Posterior cingulate gyrus (tissue), 11 donors: ENCODE measurements around the gene P3H3.
"Not testable (repeated sequence)": the region's sequence is repeated elsewhere in the genome, so short reads cannot be mapped to it uniquely, and the experiment has no call there.

Experiments
- DNase-seq, 10 donors: peaks; one replicate each; pipeline versions ENCODE4 v3.0.0 to v3.0.0-alpha.2; 2020 to 2021; ENCODE audit warnings: mixed read lengths in 3 of 10
- intact Hi-C: fragments of 100-400 bp; cut with DNase I; formaldehyde crosslinking; loops from one replicate; pipeline ENCODE4 v1.15.1; 2023

P3H3 gene

DNA sequence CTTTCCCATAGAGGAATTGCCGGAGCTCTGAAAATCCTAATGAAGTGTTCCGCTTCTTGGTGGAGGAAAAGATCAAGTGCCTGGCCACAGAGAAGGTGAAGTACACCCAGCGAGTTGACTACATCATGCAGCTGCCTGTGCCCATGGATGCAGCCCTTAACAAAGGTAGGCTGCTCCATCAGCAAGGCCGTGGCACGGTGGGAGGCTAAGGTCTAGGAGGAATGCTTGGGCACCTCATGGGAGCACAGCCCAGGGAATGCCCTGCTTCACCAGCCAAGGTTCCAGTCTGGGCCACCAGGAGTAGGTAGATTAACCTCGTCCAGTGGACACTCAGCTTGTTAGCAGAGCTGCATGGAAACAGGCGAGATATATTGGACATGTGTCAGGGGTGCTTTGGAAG is 32.7 kb downstream of the P3H3 start:
- DNase-seq = peak in 1 of 10 donors; percentile 37
- intact Hi-C loops = no loop called here

DNA sequence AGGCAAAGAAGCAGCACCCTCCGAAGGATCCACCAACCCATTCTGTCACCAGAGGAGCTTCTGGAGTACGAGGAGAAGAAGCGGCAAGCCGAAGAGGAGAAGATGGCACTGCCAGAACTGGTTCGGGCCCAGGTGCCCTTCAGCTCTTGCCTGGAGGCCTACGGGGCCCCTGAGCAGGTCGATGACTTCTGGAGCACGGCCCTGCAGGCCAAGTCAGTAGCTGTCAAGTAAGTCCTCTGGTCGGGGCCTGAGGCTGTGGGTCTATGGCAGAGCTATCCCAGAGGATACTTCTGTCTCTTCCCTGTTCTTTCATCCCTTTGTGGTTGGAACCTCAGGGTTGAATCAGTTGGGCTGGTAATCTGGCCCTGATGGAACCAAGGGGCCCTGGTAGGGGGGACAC is 33.2 kb downstream of the P3H3 start:
- intact Hi-C loops = no loop called here
- peak in 1 of 10 donors; percentile 61 for DNase-seq

DNA sequence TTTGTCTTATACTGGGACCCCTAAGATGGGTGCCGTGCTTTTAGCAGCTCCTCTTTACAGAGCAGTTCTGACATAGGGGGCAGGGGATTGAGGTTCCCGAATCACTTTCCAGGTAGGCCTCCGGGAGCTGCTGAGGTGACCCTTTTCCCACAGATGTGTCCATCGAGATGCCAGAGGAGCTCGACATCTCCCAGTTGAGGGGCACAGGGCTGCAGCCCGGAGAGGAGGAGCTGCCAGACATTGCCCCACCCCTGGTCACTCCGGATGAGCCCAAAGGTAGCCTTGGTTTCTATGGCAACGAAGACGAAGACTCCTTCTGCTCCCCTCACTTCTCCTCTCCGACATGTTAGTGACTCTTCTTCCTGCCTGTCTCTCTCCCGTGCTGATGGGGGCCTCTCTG is 34.8 kb downstream of the P3H3 start:
- peak in 1 of 10 donors; percentile 15 for DNase-seq
- intact Hi-C loops = no loop called here

DNA sequence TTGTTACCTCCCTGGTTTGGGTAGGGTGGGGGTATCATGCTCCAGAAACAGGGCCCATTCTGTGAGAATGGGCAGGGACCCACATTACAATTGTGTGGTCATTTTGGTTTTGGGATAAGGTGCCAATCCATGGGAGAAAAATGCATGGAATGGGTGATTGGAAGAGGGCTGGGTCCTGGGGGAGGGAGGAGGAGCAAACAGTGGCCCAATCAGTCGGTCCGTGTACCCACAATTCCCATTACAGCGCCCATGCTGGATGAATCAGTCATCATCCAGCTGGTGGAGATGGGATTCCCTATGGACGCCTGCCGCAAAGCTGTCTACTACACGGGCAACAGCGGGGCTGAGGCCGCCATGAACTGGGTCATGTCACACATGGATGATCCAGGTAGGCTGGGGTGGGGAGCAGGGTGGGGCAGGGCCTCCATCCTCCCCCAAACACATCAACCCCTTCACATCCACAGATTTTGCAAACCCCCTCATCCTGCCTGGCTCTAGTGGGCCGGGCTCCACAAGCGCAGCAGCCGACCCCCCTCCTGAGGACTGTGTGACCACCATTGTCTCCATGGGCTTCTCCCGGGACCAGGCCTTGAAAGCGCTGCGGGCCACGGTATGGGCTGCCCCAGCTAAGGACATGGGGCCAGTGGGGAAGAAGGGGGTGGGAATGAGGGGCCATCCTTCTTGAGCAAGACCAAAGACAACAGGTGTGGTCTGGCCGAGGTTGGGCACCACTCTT is 35.5 kb downstream of the P3H3 start:
- no peak for DNase-seq
- intact Hi-C loops = no loop called here

DNA sequence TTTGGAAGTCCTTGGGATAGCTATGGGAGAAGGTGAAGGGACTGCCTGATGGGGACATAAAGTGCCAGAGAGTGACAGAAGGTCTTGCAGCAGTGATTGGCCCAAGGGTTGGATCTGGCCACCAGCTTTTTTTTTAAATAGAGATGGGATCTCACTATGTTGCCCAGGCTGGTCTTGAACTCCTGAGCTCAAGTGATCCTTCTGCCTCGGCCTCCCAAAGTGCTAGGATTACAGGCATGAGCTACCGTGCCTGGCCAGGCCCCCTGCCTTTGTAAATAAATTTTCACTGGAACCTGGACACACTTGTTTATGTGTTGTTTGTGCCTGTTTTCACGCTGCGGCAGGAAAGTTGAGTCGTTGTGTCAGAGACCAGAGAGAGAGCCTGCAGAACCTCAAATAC is 37.1 kb downstream of the P3H3 start:
- DNase-seq, intact Hi-C loops: not testable (repeated sequence)

DNA sequence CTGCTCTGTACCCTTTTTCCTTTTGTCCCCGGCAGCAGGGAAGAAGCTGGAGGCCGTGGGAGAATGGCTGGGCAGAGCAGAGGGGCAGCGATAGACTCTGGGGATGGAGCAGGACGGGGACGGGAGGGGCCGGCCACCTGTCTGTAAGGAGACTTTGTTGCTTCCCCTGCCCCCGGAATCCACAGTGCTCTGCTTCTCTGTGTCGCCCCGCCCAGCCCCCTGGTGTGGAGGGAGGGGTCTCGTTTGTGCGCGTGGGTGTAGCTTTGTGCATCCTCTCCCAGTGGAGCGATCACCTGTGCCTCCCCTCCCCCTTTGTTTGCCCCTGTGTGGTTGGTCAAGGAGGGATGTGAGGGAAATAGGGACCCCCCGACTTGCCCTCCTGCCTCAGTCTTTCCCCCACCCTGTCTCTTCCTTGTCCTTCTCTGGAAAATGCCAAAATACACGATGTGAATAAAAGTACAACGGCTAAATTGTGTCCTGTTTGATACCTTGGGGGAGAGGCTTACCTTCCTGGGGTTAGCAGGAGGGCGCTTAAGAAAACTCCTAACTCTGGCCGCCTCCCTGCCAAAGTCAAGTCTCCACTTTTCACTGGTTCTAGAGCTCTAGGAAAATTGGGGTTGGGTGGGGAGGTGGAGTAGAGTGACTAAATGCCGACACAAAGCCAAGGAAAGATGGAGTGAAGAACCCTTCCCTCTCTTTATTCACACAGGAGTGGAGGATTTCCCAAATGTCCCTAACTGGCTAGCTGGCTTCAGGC is 38.1 kb downstream of the P3H3 start:
- intact Hi-C loops = loop anchor here (2.0 kb wide), 1 partner anchor 38 kb away; the partner anchor contains the start of gene LRRC23
- no peak for DNase-seq

DNA sequence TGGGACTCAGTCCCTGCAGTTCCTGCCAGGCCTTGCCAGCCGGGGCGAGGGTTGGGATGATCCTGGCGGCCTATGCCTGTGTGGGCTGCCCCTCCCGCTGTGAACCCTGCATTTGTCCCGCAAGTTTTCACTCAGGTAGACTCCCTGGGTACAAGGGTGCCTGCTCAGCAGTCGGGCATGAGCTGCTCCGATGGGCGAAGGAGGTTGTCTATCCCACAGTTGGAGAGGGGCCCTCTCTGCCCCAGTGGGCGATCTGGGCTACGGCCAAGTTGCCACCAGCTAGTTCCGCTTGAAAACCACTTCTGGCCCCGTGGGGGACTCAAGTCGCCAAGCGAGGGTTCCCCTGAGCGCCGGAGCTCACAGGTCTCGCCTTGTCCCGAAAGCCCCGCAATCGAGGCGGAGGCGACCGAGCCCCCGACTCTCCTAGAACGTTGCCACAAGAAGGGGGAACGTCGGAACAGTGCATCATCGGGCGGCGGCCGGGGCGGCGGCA is 38.8 kb downstream of the P3H3 start:
- intact Hi-C loops = loop anchor here (2.0 kb wide), 1 partner anchor 38 kb away; the partner anchor contains the start of gene LRRC23
- DNase-seq = peak in 3 of 10 donors; percentile 20 to 86 (median 73)

DNA sequence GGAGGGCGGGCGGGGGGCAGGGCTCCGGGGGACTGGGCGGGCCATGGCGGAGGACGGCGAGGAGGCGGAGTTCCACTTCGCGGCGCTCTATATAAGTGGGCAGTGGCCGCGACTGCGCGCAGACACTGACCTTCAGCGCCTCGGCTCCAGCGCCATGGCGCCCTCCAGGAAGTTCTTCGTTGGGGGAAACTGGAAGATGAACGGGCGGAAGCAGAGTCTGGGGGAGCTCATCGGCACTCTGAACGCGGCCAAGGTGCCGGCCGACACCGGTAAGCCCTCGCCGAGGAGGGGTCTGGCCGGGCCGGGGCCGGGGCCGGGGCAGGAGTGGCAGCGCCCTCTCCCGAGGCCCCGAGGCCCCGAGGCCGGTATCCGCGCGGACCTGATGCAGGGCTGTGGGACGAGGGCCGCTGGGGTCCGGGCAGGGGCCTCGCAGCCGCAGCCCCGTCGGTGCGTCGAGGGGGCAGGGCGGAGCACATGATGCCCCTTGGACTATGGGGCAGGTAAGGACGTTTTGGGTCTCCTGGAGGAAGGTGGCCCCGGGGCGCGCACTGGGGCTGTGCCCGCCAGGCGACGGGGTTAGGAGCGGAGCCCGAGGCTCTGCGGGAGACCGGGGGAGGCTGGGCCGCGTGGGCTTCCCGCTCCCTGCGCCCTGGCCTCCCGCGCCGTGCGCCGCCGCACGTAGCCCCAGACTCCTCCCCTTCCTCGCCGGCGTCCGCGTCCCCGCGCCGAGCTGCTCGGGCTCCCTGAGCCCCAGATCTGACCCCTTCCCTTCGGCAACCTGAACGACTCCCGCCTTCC is 39.4 kb downstream of the P3H3 start, which contains the start of gene TPI1:
Gene TPI1 (plus strand): TSS at position 119 of the 798 bp plus-strand sequence. CDS start 36 bp downstream, at position 155.
- DNase-seq = peak; percentile 75 to 98 (median 88)
- intact Hi-C loops = loop anchor here (2.0 kb wide), 1 partner anchor 37 kb away; the partner anchor contains the start of gene LRRC23

DNA sequence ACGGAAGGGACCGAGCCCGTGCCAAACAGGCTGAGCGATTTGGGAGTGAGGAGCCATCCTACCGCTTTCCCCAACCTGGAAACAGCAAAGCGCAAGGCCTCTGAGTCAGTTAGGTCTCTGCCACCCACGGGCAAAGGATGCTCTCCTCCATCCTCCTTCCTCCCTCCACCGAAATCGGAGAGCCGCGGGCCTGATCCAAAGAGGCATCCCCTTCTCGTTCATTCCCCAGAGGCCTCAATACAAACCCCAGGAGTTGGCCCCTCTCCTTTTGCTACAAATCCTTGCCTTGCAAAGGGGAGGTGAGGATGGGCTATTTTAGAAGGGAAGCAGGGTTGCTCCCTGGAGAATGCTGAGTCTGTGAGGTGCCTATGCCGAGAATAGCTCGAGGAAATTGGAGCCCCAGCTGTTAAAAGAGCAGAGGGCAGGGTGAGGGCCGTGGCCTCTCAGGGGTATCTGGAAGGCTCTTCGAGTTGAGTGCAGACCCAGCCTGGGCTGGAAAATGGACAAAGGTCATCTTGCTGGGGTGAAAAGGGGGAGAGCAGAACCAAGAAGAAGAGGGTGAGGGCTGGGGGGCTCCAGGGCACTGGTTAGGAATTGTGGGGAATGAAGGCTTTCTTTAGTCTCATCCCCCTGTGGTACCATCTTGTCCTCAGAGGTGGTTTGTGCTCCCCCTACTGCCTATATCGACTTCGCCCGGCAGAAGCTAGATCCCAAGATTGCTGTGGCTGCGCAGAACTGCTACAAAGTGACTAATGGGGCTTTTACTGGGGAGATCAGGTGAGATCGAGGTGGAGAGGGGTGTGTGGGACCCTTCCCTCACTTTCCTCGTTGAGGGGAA is 40.2 kb downstream of the P3H3 start:
- peak in 1 of 10 donors; percentile 50 for DNase-seq
- intact Hi-C loops = no loop called here

DNA sequence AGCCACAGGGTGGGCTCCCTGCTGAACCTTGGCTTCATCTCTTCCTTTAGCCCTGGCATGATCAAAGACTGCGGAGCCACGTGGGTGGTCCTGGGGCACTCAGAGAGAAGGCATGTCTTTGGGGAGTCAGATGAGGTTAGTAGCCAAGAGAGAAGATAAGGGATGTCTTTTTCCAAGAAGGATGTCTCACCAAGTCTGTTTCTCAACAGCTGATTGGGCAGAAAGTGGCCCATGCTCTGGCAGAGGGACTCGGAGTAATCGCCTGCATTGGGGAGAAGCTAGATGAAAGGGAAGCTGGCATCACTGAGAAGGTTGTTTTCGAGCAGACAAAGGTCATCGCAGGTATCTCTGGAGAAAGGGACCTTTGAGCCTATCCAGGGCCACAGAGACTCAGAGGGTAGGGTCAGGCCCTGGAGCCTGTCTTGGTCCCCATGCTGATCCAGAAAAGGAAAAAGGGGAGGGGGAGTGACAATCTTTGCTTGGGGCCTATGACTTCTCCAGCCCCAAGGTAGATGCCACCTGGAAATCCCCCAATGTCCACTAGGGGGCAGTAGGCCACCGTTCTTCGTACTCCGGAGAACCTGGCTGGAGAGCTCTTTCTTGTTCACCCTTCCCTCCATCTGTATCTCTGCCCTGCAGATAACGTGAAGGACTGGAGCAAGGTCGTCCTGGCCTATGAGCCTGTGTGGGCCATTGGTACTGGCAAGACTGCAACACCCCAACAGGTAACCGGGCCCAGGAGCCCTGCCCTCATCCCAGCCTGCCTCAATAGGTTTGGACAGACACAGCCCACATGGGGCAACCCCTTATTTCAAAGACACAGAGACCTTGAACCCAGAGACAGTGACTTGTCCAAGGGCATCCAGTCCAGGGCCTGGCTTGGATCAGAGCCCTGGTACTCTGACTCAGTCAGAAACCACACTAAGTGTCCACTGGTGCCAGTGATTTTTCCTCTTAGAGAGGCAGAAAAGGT is 41.1 kb downstream of the P3H3 start:
- peak; percentile 48 to 96 (median 80) for DNase-seq
- intact Hi-C loops = no loop called here

DNA sequence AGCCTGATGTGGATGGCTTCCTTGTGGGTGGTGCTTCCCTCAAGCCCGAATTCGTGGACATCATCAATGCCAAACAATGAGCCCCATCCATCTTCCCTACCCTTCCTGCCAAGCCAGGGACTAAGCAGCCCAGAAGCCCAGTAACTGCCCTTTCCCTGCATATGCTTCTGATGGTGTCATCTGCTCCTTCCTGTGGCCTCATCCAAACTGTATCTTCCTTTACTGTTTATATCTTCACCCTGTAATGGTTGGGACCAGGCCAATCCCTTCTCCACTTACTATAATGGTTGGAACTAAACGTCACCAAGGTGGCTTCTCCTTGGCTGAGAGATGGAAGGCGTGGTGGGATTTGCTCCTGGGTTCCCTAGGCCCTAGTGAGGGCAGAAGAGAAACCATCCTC is 42.1 kb downstream of the P3H3 start:
- DNase-seq = peak in 1 of 10 donors; percentile 7
- intact Hi-C loops = not testable (repeated sequence)

DNA sequence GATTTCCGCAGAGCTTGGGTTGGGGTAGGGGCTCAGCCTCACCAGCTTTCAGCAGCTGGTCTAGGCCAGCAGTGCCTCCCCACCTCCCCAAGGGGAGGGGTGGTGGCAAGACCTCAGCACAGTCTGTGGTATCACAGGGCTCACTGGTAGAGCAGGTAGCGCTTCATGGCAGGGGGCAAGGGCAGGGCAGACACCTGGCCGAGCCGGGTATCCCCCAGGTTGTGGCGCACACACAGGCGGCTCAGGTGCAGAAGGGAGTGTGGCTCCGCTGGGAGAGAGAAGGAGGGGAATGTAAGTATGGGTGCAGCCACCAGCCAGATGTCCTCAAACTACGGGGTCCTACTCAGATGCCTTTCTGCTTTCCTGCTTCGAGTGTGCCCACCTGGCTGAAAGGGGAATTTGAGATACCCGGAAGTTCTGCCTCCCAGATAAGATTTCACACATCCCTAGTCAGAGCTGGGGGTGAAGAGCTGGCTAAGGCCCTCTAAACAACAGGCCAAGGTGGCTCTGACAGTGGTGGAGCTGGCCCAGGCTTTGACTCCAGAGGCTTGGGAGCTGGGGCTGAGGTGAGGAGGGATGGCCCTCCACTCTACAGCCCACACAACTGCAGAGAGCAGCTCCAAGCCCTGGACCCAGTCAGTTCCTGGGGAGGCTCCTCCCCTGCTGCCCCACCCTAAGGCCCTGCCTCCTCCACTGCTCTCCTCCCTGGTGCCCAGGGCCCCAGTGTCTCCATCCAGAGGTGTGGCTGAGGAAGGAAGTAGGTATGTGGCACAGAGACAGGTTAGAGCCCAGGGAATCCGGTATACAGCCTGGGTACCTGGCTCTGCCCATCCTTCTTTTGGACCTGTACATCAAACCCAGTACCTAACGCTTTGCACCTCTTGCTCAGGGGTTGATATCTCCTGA is 43.1 kb downstream of the P3H3 start:
- DNase-seq = peak in 2 of 10 donors; percentile 61 to 73
- intact Hi-C loops = no loop called here

DNA sequence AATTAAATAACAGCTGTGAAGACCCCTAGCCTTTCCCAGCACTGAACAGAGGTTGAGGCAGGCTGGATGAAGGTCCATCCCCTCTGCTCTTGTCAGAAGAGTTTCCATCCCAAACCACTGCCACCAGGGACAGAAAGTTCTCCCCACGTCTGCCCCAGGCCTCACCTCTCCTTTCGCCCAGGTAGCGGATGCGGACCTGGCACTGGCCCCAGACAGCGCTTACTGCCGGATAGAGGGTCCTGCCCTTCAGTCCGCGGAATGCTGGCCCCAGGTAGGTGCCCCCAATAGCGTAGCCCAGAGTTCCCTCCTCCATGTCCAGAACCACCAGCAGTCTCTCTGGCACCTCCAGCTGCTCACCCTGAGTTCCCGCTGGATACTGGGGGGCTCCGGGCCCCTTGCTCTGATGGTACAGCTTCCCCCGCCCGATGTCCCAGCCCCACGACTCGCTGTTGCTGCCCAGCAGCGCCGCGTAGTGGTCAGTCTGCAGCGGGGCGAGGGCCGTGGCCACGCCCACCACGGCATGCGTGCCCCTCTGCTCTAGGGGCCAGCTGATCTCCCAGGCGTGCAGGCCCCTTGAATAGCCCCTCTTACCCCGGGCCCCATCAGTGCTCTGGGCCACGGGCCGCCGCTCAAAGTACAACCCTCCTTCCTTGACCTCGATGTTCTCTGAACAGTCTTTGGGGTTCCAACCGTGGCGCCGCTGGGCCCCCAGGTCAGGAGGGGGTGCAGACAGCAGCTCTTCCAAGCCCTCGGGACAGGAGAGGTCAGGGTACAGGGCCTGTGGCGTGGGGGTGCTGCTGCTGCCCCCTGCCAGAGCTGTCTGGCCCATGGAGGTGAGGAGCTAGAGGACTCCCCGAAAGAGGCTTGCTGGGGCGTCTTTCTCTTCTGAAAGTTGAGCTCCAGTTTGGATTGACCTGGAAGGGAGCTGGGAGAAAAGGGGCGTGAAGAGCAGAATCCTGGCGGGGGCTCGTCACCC is 44.2 kb downstream of the P3H3 start:
- intact Hi-C loops = loop anchor here (1.0 kb wide), 1 partner anchor 19 kb away; no protein-coding TSS in a partner anchor
- peak; percentile 70 to 97 (median 84) for DNase-seq

DNA sequence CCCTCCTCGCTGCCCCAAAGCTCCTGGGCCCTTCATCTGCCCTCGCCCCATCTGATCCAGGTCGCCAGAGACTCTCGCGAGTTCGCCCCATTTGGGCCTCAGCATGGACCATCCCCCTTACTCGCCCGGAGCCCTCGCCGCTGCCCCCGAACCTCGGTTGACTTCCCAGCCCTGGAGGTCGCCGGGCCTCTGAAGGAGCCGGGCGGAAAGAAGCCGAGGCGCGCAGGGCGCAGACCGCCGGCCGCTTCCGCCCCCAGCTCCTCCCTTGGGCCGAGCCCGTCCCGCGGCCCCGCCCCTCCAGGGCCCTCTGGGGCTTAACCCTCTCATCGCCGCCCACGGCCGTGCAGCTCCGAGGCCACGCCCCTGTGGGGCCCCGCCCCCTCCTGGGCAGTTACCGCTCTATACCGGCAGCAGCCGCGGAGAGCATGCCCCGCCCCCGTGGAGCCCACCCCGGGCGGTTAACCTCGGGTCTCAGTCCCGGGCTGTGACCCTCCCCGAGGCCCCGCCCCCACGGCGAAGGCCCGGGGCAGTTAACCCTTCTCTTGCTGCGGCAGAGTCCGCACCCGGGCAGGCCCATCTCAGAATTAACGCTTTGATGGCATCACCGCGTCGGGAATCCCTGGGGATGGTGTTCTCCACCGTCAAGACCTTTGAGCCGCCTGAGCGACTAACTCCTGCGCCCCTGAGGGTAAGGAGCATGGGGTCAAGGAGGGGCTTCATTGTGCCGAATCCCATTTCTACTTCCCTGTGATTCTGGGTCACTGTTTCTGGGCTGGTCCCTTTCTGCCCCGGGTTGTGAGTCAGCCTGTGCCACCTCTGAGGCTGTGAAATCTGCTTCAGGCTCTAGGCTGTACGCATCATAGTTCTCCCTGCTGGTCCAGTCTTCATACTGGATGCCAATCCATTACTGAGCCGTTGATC is 45.1 kb downstream of the P3H3 start, which contains the start of gene SPSB2:
Gene SPSB2 (minus strand): TSS at position 210 of the 921 bp plus-strand sequence. CDS start 402 bp downstream, outside the sequence.
- intact Hi-C loops = loop anchor here (1.0 kb wide), 1 partner anchor 18 kb away; no protein-coding TSS in a partner anchor
- DNase-seq = peak; percentile 88 to 99 (median 94)

DNA sequence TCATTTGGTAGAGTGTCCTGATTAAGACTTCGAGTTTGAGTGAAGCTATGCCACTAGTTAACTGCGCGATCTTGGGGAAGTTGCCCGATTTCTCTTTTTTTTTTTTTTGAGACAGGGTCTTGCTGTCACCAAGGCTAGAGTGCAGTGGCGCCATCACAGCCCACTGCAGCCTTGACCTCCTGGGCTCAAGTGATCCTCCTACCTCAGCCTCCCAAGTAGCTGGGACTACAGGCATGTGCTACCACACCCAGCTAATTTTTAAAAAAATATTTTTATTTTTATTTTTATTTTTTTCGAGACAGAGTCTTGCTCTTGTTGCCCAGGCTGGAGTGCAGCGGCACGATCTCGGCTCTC is 45.8 kb downstream of the P3H3 start:
- DNase-seq = peak in 1 of 10 donors; percentile 31
- intact Hi-C loops = not testable (repeated sequence)
